Measurements from ENCODE around the gene CEP128. TPM values are rescaled to one million over a fixed set of nuclear protein-coding genes. Genes with fewer than 3 reads are reported as not detected.

CEP128 gene
- total and polyA plus RNA-seq, 2 experiments from 2014 or later, result 7.6 to 17.6 TPM

DNA sequence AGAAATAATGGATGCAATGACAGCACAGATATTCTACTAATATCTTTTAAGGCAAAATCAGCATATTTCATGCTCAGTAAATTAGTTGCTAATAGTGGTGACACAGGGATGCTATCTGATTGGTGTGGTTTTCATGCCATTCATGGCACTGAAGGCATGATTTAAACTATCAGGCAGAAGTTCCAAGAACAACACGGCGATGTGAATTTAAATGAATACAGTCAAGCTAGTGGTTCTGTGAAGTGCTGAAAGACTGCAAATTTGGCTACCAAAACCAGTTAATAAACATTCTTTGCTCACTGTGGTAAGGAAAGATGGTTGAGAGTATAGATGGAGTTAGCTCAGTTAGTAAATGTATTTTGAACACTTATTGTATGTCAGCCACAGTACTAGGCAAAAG, 458.2 kb downstream of the CEP128 start (continued):
- TF ChIP-seq, protein P1, sequence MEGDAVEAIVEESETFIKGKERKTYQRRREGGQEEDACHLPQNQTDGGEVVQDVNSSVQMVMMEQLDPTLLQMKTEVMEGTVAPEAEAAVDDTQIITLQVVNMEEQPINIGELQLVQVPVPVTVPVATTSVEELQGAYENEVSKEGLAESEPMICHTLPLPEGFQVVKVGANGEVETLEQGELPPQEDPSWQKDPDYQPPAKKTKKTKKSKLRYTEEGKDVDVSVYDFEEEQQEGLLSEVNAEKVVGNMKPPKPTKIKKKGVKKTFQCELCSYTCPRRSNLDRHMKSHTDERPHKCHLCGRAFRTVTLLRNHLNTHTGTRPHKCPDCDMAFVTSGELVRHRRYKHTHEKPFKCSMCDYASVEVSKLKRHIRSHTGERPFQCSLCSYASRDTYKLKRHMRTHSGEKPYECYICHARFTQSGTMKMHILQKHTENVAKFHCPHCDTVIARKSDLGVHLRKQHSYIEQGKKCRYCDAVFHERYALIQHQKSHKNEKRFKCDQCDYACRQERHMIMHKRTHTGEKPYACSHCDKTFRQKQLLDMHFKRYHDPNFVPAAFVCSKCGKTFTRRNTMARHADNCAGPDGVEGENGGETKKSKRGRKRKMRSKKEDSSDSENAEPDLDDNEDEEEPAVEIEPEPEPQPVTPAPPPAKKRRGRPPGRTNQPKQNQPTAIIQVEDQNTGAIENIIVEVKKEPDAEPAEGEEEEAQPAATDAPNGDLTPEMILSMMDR (conservative IDR thresholded peaks at IDR 0.05; ENCODE audit: low read depth in 2 of 2), result no peak
- TF ChIP-seq ZNF114 (CRISPR knock-in tag; IDR thresholded peaks at IDR 0.05) (no peak), JUNB (IDR thresholded peaks at IDR 0.05; ENCODE audit: unreplicated experiment) (no peak), NANOG (IDR thresholded peaks at IDR 0.05; ENCODE audit: borderline replicate concordance) (no peak), POLR2AphosphoS5 (IDR thresholded peaks at IDR 0.05; ENCODE audit: low read depth) (no peak), STAT1 (IDR thresholded peaks at IDR 0.05; ENCODE audit: unreplicated experiment) (no peak), EZH2 (IDR thresholded peaks at IDR 0.05; ENCODE audit: low read depth, unreplicated experiment) (no peak)
- TF ChIP-seq, protein P2, sequence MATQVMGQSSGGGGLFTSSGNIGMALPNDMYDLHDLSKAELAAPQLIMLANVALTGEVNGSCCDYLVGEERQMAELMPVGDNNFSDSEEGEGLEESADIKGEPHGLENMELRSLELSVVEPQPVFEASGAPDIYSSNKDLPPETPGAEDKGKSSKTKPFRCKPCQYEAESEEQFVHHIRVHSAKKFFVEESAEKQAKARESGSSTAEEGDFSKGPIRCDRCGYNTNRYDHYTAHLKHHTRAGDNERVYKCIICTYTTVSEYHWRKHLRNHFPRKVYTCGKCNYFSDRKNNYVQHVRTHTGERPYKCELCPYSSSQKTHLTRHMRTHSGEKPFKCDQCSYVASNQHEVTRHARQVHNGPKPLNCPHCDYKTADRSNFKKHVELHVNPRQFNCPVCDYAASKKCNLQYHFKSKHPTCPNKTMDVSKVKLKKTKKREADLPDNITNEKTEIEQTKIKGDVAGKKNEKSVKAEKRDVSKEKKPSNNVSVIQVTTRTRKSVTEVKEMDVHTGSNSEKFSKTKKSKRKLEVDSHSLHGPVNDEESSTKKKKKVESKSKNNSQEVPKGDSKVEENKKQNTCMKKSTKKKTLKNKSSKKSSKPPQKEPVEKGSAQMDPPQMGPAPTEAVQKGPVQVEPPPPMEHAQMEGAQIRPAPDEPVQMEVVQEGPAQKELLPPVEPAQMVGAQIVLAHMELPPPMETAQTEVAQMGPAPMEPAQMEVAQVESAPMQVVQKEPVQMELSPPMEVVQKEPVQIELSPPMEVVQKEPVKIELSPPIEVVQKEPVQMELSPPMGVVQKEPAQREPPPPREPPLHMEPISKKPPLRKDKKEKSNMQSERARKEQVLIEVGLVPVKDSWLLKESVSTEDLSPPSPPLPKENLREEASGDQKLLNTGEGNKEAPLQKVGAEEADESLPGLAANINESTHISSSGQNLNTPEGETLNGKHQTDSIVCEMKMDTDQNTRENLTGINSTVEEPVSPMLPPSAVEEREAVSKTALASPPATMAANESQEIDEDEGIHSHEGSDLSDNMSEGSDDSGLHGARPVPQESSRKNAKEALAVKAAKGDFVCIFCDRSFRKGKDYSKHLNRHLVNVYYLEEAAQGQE (IDR thresholded peaks at IDR 0.05; ENCODE audit: unreplicated experiment), result no peak

GRCh38 chr14:80477388-80478160, 464.0 kb downstream of the CEP128 start:
- Mint-ChIP-seq H3K27ac (no peak overlapping the region), H3K4me3 (no peak overlapping the region), H3K9me3 (peaks cover 17% of the 10 kb centered on the region), H3K36me3 (ENCODE audit: low read depth) (peaks cover 23% of the 10 kb centered on the region), H3K4me1 (no peaks in the 10 kb centered on the region), H3K27me3 (ENCODE audit: insufficient read depth, low read depth, poor library complexity) (no peaks in the 10 kb centered on the region)
- Histone ChIP-seq H3K4me2 (no peak overlapping the region), H3K27ac (ENCODE audit: low read depth) (no peak overlapping the region), H3K27me3 (ENCODE audit: insufficient read depth) (no peaks in the 10 kb centered on the region), H3K4me3 (no peak overlapping the region), H4K20me1 (replicated peaks; ENCODE audit: insufficient read depth) (no peaks in the 10 kb centered on the region), H3F3A (replicated peaks; ENCODE audit: low read depth) (no peaks in the 10 kb centered on the region), H3K9me2 (ENCODE audit: insufficient read depth) (peaks cover 7% of the 10 kb centered on the region; the same call in 1 of the 2 replicates), H3K4me1 (ENCODE audit: insufficient read depth) (no peaks in the 10 kb centered on the region), H2AFZ (no peak overlapping the region), H3K36me3 (ENCODE audit: insufficient read depth) (no peaks in the 10 kb centered on the region), H3K79me2 (replicated peaks; ENCODE audit: insufficient read depth) (no peaks in the 10 kb centered on the region)
- ATAC-seq, result no peak
- DNase-seq (ENCODE audit: low spot score), result no peak
- TF ChIP-seq ETS1 (IDR thresholded peaks at IDR 0.05), result no peak
- no peak for TF ChIP-seq ZNF331 (CRISPR knock-in tag; IDR thresholded peaks at IDR 0.05; ENCODE audit: low read depth)
- TF ChIP-seq, protein P1 (conservative IDR thresholded peaks at IDR 0.05; ENCODE audit: low read depth in 2 of 2), result no peak
- no peak for TF ChIP-seq JUNB (IDR thresholded peaks at IDR 0.05; ENCODE audit: unreplicated experiment)
- TF ChIP-seq, protein P2 (IDR thresholded peaks at IDR 0.05; ENCODE audit: unreplicated experiment), result no peak
- no peak for TF ChIP-seq ZNF114 (CRISPR knock-in tag; IDR thresholded peaks at IDR 0.05)
- no peak for TF ChIP-seq STAT1 (IDR thresholded peaks at IDR 0.05; ENCODE audit: unreplicated experiment)
- TF ChIP-seq EZH2 (IDR thresholded peaks at IDR 0.05; ENCODE audit: low read depth, unreplicated experiment), result no peak
